Measurements from ENCODE around the gene PLXDC2. TPM values are rescaled to one million over a fixed set of nuclear protein-coding genes. Genes with fewer than 3 reads are reported as not detected.

PLXDC2 gene
- polyA plus RNA-seq, 1 of the 3 experiments (the other 2 are of a cell fraction): 2.5 TPM

GRCh38 chr10:20158086-20158485 is 341.9 kb downstream of the PLXDC2 start:
- CTCF ChIA-PET: no interaction called here
- POLR2A ChIA-PET: no interaction called here
- TF ChIP-seq YY1 (IDR thresholded peaks at IDR 0.05; ENCODE audit: low read depth): no peak
- TF ChIP-seq FOSL2 (IDR thresholded peaks at IDR 0.05; ENCODE audit: borderline replicate concordance, low read depth): no peak
- TF ChIP-seq RFX5 (IDR thresholded peaks at IDR 0.05; ENCODE audit: low read length): no peak
- no peak for TF ChIP-seq REST (IDR thresholded peaks at IDR 0.05; ENCODE audit: low read depth, low read length)
- TF ChIP-seq NFIC (IDR thresholded peaks at IDR 0.05; ENCODE audit: borderline replicate concordance): no peak
- no peak for TF ChIP-seq USF2 (IDR thresholded peaks at IDR 0.05; ENCODE audit: borderline replicate concordance, low read depth, low read length)
- TF ChIP-seq EP300 (IDR thresholded peaks at IDR 0.05; ENCODE audit: borderline replicate concordance in 1 of 2, low read depth in 1 of 2, low read length in 1 of 2): no peak
- no peak for TF ChIP-seq MEF2A (IDR thresholded peaks at IDR 0.05; ENCODE audit: borderline replicate concordance, low read depth)
- TF ChIP-seq CTCF (IDR thresholded peaks at IDR 0.05): no peak
- no peak for TF ChIP-seq EZH2phosphoT487 (IDR thresholded peaks at IDR 0.05; ENCODE audit: borderline replicate concordance, low read depth)
- TF ChIP-seq TEAD4 (IDR thresholded peaks at IDR 0.05; ENCODE audit: borderline replicate concordance, insufficient read depth): no peak
- no peak for TF ChIP-seq USF1 (IDR thresholded peaks at IDR 0.05; ENCODE audit: borderline replicate concordance, low read depth)
- no peak for TF ChIP-seq IRF3 (IDR thresholded peaks at IDR 0.05; ENCODE audit: low read depth, low read length)
- 52% methylated on average over 4 of the region's 4 CpGs for WGBS (ENCODE audit: low lambda C conversion rate)
- H4K20me1 ChIP-seq (ENCODE audit: insufficient read depth): no peaks in the 10 kb centered on the region
- H3K36me3 ChIP-seq (replicated peaks in 1 of 2; ENCODE audit: control insufficient read depth in 1 of 2, insufficient read depth in 2 of 2, low read length in 1 of 2): no peaks in the 10 kb centered on the region
- no peak overlapping the region for H3K9ac ChIP-seq
- no peaks in the 10 kb centered on the region for H3K79me2 ChIP-seq (ENCODE audit: insufficient read depth)
- no peak overlapping the region for H2AFZ ChIP-seq (ENCODE audit: low read depth)
- H3K27ac ChIP-seq (ENCODE audit: low read depth in 2 of 2, low read length in 1 of 2): no peak overlapping the region
- no peaks in the 10 kb centered on the region for H3K9me3 ChIP-seq
- DNase-seq: no peak
- H3K9me2 ChIP-seq: no peaks in the 10 kb centered on the region
- H3K4me1 ChIP-seq (ENCODE audit: control insufficient read depth in 1 of 2, insufficient read depth in 2 of 2, low read depth in 1 of 2, low read length in 1 of 2): no peaks in the 10 kb centered on the region; a peak in 1 of 4 replicates
- no peaks in the 10 kb centered on the region for H3F3A ChIP-seq (replicated peaks; ENCODE audit: insufficient read depth)
- no peak overlapping the region for H3K4me2 ChIP-seq
- H3K27me3 ChIP-seq (ENCODE audit: insufficient read depth): no peaks in the 10 kb centered on the region
- H3K4me3 ChIP-seq (ENCODE audit: low read depth in 2 of 2, low read length in 1 of 2): no peak overlapping the region

Measured in SK-N-SH (cell line).